ENCODE data around the gene PPIL6.

PPIL6 gene

DNA sequence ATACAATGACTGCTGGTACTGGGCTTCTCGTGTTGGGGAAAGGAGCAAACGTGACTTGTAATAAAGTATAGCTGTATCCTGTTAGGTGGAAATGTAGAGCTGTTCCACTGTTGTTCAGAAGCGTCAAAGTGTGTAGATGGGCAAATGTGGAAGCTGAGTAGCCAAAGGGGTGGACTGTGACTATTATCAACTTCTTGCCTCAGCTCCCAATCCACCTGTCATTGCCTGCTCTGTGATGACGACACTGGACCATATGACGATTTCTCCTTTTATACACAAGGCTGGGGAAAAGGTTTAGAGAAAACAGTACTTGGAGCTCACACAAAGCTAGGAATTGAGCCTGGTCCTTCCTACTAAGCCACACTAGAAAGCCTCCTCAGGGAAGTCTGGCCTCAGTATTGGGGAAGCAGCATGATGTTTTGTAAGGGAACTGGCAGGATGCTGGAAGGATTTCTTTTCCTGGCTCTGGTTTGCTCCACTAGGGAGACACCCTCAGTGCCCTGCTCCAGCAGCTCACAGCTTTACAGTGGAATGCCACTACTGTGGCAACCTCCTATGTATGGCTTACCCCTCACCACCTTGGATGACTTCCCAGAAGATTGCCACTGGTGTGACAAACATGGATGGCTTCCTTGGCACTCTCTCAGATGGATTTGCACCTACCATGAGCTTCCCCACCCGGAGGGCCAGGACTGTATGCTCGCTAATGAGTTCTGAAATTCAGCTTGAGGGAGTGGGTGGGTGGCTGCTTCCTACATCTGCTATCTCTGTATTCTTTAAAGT is 78.1 kb downstream of the PPIL6 start:
- DNase-seq (ENCODE audit: low read depth): no peak

DNA sequence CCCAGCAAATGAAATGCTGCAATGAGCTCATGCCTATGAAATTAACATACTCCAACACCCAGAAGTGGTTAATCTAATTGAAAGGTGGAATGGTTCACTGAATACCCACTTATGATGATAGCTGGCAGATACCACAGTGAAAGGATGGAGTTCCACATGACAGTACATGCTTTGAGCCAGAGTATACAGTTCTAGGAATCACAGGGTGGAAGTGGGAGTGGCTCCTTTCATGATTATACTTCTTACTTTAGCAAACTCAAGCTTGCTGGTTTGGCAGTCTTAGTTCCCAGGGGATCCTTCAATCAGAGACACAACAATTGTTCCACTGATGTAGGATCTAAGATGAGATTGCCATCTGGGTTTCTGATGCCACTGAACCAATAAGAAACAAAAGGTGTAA is 79.6 kb downstream of the PPIL6 start:
- no peak for DNase-seq (ENCODE audit: low read depth)

DNA sequence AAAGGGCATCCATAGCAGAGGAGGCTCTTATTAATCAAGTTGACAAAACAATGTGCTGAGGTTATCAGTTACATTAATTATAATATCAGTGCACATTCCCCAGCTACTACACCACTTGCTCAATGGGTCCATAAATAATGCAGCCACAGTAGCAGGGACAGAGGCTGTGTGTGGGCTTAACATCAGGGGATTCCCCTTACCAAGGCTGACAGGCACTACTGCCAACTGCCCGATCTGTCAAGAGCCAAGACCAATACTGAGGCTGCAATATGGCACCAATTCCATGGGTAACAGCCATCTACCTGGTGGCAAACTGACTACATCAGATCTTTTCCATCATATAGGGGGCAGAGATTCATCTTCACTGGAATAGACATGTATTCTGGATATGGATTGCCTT is 80.1 kb downstream of the PPIL6 start:
- no peak for DNase-seq (ENCODE audit: low read depth)

DNA sequence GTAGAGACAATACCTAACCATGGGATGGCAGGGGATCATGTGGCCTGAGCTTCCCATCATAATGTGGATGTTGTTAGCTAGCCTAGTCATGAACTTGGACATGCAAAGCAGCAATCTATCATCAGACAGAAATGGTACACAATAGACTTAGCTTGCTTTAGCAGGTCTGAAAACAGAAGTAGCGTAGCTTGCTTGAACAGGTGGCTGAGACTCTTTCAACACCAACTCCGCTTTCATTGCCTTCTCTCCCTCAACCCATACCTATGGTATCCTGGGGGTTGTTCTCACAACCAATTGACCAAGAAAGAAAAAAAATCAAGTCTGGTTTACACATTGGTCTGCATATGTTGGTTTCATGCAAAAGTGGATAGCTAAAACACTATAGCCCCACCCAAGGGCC is 81.2 kb downstream of the PPIL6 start:
- no peak for DNase-seq (ENCODE audit: low read depth)

DNA sequence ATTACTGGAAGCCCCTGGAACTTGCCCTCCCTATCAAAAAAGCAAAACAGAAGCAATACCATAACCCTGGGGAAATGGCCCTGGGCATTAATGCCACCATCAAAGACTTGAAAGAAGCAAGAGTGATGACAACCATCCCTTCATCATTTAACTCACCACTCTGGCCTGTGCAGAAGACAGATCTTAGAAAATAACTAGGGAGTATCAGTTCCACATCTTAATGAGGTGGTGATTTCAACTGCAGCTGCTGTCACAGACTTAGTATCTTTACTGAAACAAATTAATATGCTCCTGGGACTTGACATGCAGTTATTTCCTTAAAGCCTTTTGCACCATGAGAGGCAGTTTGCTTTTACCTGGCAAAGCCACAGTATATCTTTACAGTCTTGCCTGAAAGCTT is 82.2 kb downstream of the PPIL6 start:
- no peak for DNase-seq (ENCODE audit: low read depth)

DNA sequence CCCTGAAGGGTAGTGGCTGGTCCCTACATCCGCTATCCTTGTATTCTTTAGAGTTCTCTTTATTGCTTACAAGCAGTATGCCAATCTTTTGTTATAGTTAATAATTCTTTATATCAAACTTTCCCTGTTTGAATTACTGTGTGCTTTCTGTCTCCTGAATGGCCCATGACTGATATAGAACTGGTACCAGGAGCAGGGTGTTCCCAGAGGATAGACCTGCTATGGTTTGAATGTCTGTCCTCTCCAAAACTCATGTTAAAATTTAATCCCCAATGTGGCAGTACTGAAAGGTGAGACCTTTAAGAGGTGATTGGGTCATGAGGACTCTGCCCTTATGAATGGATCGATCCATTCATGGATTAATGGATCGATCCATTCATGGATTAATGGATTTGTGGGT is 84.2 kb downstream of the PPIL6 start:
- no peak for DNase-seq (ENCODE audit: low read depth)

DNA sequence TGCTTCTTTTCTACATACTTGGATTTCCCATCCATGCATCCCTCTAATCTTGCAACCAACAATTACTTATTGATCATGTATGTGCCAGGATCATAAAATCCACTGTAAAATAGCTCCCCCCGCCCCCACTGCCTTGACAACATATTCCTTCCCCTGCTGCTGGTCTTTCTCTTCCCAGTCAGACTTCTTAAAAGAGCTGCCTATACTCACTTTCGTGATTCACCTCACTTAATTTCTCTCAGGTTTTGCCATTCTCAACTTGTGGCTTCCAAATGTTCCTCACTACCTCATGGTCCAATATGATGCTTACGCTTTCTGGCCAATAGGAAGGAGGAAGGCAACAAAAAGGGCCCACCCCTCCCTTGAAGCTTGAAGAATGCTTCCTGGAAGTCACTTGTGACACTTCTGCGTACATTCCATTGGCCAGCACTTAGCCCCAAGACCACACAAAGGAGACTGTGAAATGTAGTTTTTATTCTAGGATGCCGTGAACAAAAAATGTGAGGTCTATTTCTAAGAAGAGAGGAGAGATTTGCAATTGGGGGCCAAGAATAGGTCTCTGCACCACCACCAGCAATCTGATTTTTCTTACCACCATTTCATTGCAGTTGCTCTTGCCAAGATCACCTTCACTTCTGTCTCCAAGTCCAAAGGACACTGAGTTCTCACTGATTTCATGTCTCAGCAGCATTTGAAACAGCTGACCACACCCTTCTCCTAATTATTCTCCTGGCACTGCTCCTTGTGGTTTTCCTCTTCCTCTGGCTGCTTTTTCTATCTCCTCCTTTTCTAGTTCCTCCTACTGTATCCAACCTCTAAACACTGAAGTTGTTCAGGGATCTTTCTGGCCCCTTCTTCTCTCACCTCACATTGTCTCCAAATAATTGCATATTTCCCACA is 88.9 kb downstream of the PPIL6 start:
- DNase-seq (ENCODE audit: low read depth): no peak

DNA sequence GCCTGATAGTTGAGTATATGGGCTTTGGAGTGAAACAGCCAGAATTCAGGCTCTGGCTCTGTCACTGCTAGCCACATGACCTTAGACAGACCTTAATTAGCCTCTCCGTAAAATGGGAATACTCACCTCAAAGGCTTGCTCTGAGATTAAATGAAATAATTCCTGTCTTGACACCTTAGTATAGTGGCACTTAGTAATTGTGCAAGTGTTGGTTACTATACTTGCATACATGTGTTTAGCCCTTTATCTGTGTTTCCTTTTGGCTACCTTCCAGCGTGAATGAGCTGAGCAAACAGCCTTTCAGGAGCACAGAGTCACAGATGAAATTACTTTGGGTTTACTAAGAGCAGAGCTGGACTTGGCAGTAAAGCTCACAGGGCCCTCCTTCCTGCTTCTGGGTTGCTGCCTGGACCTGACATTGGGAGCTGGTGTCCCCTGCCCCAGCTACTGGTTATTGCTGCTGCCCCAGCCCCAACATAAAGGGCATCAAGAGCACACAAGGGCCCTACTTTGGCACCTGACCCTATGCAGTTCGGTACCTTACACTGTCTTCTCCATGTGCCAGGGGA is 90.9 kb downstream of the PPIL6 start:
- peak; percentile 89 for DNase-seq (ENCODE audit: low read depth)

DNA sequence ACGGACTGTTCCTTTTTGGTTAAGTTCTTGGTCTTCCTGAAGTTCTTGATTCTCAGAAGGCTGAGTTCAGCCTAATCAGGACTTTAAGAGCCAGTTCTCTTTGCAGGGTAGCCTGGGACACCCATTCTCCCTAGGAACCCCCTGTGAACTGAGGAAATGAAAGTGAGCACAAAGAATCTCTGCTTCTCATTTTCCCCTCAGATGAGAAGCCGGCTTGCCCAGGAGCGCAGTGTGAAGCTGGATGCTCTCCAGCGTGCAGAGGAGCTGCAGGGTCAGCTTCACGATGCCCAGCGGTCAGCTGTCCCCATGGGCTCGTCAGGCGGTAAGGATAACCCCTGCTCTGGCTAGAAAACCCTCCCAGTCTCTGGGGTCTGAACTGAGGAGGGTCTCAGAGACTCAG is 92.2 kb downstream of the PPIL6 start:
- DNase-seq (ENCODE audit: low read depth): no peak

DNA sequence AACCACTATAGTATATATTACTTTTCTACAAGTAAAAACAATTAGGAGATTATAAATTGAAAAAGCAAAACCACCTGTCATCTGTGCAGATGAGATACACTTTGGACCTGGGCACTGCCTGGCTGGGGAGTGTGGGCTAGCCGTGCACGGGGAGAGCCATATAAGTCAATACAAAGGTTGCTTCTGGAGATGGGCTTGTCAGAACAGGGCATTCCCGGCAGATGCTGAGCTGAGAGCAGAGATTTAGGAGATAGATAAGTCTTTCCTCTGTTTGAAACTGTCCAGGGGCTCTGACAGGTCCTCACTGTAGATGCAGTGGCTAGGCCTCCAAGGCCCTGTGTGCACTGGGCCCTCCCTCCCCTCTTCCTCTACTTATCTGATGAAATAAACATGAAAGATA is 92.6 kb downstream of the PPIL6 start:
- no peak for DNase-seq (ENCODE audit: low read depth)

DNA sequence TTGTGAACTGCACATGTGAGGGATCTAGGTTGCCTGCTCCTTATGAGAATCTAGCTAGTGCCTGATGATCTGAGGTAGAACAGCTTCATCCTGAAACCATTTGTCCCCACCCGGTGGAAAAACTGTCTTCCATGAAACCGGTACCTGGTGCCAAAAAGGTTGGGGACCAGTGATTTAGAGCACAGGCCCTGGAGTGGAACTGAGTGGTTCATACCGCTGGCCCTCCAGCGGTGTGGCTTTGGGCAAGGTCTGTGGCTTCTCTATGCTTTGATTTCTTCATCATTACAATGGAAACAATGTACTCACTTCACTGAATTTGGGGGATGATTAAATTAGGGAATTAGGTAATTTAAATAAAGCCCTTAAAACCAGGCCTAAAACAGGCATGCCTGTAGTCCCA is 94.4 kb downstream of the PPIL6 start:
- no peak for DNase-seq (ENCODE audit: low read depth)

DNA sequence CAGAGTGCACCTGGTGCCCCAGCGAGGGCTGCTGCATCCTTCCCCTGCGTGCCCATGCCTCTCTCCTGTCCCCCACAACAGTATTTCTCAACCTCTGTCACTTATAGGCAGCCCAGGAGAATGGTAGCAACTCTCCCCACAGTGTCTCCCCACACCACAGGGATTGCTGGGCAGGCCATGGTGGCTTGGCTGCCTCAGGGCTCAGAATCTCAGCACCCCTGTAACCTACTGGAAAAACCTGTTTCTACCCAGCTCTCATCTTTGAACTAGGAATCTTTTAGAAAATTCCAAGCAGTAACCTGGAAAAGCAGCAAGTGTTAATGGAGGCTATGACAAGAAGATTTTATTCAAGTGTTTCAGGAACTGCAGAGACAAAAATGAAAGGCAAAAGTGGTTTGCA is 96.2 kb downstream of the PPIL6 start:
- DNase-seq (ENCODE audit: low read depth): no peak

DNA sequence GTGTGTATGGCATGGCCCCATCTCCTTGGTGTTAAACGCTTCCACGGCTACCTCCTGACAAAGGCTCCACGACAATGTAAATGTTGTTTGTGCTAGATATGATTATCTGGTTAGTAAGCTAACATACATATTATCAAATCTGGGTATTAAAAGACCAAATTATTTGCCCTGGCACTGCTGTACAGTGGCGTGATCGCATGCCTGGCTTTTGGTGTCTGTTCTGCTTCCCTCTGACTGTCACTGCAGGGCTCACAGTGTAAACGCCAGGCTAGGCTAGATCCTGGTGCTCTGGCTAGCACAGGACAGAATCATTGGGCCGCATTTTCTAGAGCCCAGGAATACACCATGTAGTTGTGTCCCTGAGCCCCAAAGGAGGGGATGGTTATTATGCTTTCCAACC is 96.9 kb downstream of the PPIL6 start:
- no peak for DNase-seq (ENCODE audit: low read depth)

DNA sequence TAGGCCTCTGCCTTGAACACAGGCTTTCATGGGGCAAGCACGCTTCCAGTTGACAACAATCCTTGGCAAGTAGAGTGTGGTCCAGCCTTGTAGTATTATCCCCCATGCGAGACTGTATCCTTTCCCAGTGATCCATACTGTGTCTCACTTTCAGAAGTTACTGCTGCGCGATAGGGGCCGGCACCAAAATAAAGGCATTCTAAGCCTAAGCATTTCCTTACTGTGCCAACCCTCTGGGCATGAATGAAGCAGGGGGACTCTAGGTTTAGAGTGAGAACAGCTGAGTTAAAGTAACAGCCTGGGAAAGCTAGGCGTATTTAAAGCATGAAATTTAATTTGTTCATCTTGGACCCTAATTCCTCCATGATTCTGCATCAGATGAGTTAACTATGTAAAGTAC is 97.5 kb downstream of the PPIL6 start:
- DNase-seq (ENCODE audit: low read depth): no peak

DNA sequence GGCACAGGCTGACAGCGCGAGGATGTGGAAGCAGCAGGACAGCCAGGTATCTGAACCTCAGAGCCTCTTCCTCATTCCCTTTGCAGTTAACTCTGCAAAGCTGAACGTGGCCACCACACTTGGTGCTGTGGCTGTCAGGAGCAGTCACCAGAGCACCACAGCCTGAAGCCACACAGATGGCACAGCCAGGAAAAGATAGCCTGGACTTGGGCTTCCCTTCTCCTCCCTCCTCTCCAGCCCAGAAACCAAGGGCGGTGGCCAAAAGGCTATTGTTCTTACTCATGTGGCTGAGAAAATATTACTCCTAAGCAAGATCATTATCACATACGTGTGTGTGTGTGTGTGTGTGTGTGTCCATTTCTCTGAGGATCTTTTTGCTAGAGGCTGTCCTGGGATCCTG is 97.9 kb downstream of the PPIL6 start:
- no peak for DNase-seq (ENCODE audit: low read depth)

DNA sequence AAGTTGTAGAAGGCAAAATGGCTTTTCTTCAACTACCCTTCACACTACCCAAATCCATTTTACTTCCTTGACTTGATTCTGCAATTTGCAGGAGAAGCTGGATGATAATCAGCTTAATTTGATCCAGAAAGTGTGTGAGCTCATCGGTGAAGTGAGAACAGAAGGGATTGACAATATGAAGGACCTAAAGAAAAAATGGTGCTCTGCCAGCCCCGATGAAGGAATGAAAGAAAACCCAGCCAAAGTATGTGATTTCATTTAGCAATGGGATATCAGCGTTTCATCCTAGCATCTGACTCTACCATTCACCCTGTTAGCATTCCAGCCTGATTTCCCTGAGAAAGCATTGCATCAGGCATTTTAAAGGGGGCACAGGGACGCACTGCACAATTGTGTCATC is 99.6 kb downstream of the PPIL6 start:
- no peak for DNase-seq (ENCODE audit: low read depth)
